ENCODE results near the gene STX8. TPM values are rescaled to one million over a fixed set of nuclear protein-coding genes. Genes with fewer than 3 reads are reported as not detected.

The STX8 gene
- total RNA-seq, 1 donor from 2014 or later, result 61.6 TPM

GRCh38 chr17:9484789-9485188 lies 90.8 kb downstream of the STX8 start:
- TF ChIP-seq, protein P1, sequence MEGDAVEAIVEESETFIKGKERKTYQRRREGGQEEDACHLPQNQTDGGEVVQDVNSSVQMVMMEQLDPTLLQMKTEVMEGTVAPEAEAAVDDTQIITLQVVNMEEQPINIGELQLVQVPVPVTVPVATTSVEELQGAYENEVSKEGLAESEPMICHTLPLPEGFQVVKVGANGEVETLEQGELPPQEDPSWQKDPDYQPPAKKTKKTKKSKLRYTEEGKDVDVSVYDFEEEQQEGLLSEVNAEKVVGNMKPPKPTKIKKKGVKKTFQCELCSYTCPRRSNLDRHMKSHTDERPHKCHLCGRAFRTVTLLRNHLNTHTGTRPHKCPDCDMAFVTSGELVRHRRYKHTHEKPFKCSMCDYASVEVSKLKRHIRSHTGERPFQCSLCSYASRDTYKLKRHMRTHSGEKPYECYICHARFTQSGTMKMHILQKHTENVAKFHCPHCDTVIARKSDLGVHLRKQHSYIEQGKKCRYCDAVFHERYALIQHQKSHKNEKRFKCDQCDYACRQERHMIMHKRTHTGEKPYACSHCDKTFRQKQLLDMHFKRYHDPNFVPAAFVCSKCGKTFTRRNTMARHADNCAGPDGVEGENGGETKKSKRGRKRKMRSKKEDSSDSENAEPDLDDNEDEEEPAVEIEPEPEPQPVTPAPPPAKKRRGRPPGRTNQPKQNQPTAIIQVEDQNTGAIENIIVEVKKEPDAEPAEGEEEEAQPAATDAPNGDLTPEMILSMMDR (IDR thresholded peaks at IDR 0.05), result no peak
- Mint-ChIP-seq H3K4me3 (ENCODE audit: unreplicated experiment) (no peak overlapping the region), H3K27me3 (ENCODE audit: unreplicated experiment) (no peaks in the 10 kb centered on the region), H3K4me1 (ENCODE audit: unreplicated experiment) (peaks cover 16% of the 10 kb centered on the region), H3K36me3 (ENCODE audit: unreplicated experiment) (peaks cover 13% of the 10 kb centered on the region), H3K27ac (ENCODE audit: unreplicated experiment) (no peak overlapping the region), H3K9me3 (ENCODE audit: unreplicated experiment) (no peaks in the 10 kb centered on the region)
- DNase-seq (ENCODE audit: extremely low spot score, unreplicated experiment), result no peak

DNA sequence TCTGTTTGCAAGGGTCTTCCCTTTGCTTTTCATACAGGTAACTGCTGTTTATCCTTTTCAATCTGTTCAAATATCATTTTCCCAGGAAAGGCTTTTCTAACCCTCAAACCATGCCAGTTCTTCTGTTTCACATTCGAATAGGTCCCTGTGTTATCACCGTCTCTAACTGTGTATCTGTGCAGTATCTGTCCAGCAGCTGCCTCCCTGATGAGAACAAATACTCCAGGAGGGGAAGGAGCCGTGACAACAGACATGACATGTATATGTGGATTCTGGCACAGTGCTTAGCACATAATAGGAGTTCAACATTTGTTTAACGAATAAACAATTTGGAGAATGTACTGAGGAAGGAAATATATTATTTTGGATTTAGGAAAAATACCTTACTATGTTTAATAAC lies 95.7 kb downstream of the STX8 start:
- Mint-ChIP-seq H3K27me3 (ENCODE audit: unreplicated experiment) (no peaks in the 10 kb centered on the region), H3K4me3 (ENCODE audit: unreplicated experiment) (no peak overlapping the region), H3K36me3 (ENCODE audit: unreplicated experiment) (peaks cover 2% of the 10 kb centered on the region), H3K27ac (ENCODE audit: unreplicated experiment) (no peak overlapping the region), H3K4me1 (ENCODE audit: unreplicated experiment) (peaks cover 3% of the 10 kb centered on the region), H3K9me3 (ENCODE audit: unreplicated experiment) (no peaks in the 10 kb centered on the region)
- TF ChIP-seq, protein P1 (IDR thresholded peaks at IDR 0.05), result no peak
- no peak for DNase-seq (ENCODE audit: extremely low spot score, unreplicated experiment)

DNA sequence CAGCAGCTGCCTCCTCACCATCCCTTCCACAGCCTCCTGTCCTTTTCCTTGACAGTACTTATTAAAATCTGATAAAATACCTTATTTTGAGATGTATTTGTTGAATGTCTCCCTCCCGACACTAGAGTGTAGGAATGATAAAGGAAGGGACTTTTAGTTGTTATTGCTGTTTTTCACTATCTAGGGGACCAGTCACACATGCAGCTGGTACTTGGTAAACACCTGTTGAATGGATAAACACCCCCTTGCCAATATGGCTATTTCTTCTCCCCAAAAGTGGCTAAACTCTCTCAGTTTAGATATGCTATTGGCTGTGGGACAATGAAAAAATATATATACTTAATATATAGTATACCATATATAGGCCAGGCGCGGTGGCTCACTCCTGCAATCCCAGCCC lies 96.7 kb downstream of the STX8 start:
- H3K9me3 Mint-ChIP-seq (ENCODE audit: unreplicated experiment), result no peaks in the 10 kb centered on the region
- no peak overlapping the region for H3K4me3 Mint-ChIP-seq (ENCODE audit: unreplicated experiment)
- peaks cover 2% of the 10 kb centered on the region for H3K4me1 Mint-ChIP-seq (ENCODE audit: unreplicated experiment)
- H3K27me3 Mint-ChIP-seq (ENCODE audit: unreplicated experiment), result no peaks in the 10 kb centered on the region
- H3K36me3 Mint-ChIP-seq (ENCODE audit: unreplicated experiment), result no peaks in the 10 kb centered on the region
- no peak overlapping the region for H3K27ac Mint-ChIP-seq (ENCODE audit: unreplicated experiment)
- DNase-seq (ENCODE audit: extremely low spot score, unreplicated experiment), result no peak
- TF ChIP-seq, protein P1 (IDR thresholded peaks at IDR 0.05), result no peak

GRCh38 chr17:9475101-9475658 lies 100.4 kb downstream of the STX8 start:
- H3K4me3 Mint-ChIP-seq (ENCODE audit: unreplicated experiment), result no peak overlapping the region
- H3K36me3 Mint-ChIP-seq (ENCODE audit: unreplicated experiment), result no peaks in the 10 kb centered on the region
- no peak for DNase-seq (ENCODE audit: extremely low spot score, unreplicated experiment)
- TF ChIP-seq, protein P1 (IDR thresholded peaks at IDR 0.05), result no peak
- peaks cover 21% of the 10 kb centered on the region for H3K4me1 Mint-ChIP-seq (ENCODE audit: unreplicated experiment)
- no peaks in the 10 kb centered on the region for H3K27me3 Mint-ChIP-seq (ENCODE audit: unreplicated experiment)
- no peaks in the 10 kb centered on the region for H3K9me3 Mint-ChIP-seq (ENCODE audit: unreplicated experiment)
- no peak overlapping the region for H3K27ac Mint-ChIP-seq (ENCODE audit: unreplicated experiment)

DNA sequence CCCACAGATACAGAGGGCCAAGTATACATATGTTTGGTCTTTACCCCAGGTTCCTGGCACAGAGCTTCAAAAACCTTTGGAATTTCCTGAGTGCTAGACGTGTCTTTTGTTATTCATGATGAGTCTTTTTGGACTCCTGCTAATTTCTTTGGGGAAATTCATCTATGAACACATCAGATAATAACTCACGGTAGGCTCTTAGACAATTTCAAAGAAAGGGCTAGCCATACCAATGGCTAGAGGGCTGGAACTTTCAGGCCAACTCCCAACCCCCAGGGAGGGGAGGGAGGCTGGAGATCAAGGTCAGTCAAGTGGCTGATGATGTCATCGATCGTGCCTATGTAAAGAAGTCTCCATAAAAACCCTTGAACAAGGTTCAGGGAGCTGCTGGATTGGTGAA lies 101.9 kb downstream of the STX8 start:
- Mint-ChIP-seq H3K4me1 (ENCODE audit: unreplicated experiment) (peaks cover 24% of the 10 kb centered on the region), H3K27ac (ENCODE audit: unreplicated experiment) (no peak overlapping the region), H3K27me3 (ENCODE audit: unreplicated experiment) (no peaks in the 10 kb centered on the region), H3K4me3 (ENCODE audit: unreplicated experiment) (no peak overlapping the region), H3K9me3 (ENCODE audit: unreplicated experiment) (no peaks in the 10 kb centered on the region), H3K36me3 (ENCODE audit: unreplicated experiment) (no peaks in the 10 kb centered on the region)
- TF ChIP-seq, protein P1 (IDR thresholded peaks at IDR 0.05), result no peak
- DNase-seq (ENCODE audit: extremely low spot score, unreplicated experiment), result no peak
